Activated CD4-positive, alpha-beta T cell treated with anti-CD3 and anti-CD28 coated beads, Interleukin-2, amount 50 U/mL, for 1 hour (primary cell): ENCODE data around the gene FAM241A.
"Not testable (repeated sequence)": the region's sequence is repeated elsewhere in the genome, so short reads cannot be mapped to it uniquely, and the experiment has no call there.

Source experiments
- DNase-seq: peaks from one replicate; pipeline ENCODE4 v3.0.0-alpha.2; 2020

FAM241A gene

GRCh38 chr4:112145326-112145789, at the start of gene FAM241A:
Gene FAM241A (plus strand): TSS chr4:112145454. CDS start chr4:112145581, 127 bp downstream.
- peak; percentile 89 for DNase-seq

GRCh38 chr4:112098841-112099530, 46.3 kb upstream of the FAM241A start:
- DNase-seq, result no peak

GRCh38 chr4:112099701-112100297, 45.5 kb upstream of the FAM241A start:
- DNase-seq, result no peak

- no peak for DNase-seq
These were observed 42.3 kb upstream of the FAM241A start for GRCh38 chr4:112102875-112103370.

- DNase-seq, result no peak
These were observed 39.9 kb upstream of the FAM241A start for GRCh38 chr4:112105201-112105969.

GRCh38 chr4:112109360-112110058, 35.7 kb upstream of the FAM241A start:
- no peak for DNase-seq

GRCh38 chr4:112110059-112110425, 35.2 kb upstream of the FAM241A start:
- DNase-seq, result no peak

GRCh38 chr4:112111306-112111705, 33.9 kb upstream of the FAM241A start:
- no peak for DNase-seq

GRCh38 chr4:112112095-112112494, 33.2 kb upstream of the FAM241A start:
- not testable (repeated sequence) for DNase-seq

- no peak for DNase-seq
These were observed 32.6 kb upstream of the FAM241A start for GRCh38 chr4:112112590-112113170.

GRCh38 chr4:112113864-112114263, 31.4 kb upstream of the FAM241A start:
- no peak for DNase-seq

GRCh38 chr4:112114452-112114851, 30.8 kb upstream of the FAM241A start:
- DNase-seq, result no peak

GRCh38 chr4:112118742-112119352, 26.4 kb upstream of the FAM241A start:
- DNase-seq, result no peak

GRCh38 chr4:112119353-112119783, 25.9 kb upstream of the FAM241A start:
- no peak for DNase-seq

- DNase-seq, result no peak
These were observed 25.2 kb upstream of the FAM241A start for GRCh38 chr4:112120021-112120420.

- DNase-seq, result no peak
These were observed 19.8 kb upstream of the FAM241A start for GRCh38 chr4:112125416-112125815.

- DNase-seq, result no peak
These were observed 18.1 kb upstream of the FAM241A start for GRCh38 chr4:112127048-112127637.

GRCh38 chr4:112127803-112128202, 17.5 kb upstream of the FAM241A start:
- no peak for DNase-seq

GRCh38 chr4:112128452-112128851, 16.8 kb upstream of the FAM241A start:
- no peak for DNase-seq

- no peak for DNase-seq
These were observed 14.3 kb upstream of the FAM241A start for GRCh38 chr4:112130906-112131305.

GRCh38 chr4:112136551-112136950, 8.7 kb upstream of the FAM241A start:
- no peak for DNase-seq

- DNase-seq, result no peak
These were observed 6.7 kb upstream of the FAM241A start for GRCh38 chr4:112138538-112138937.
